GM21528 (cell line): ENCODE results near the gene ELL.

Experiments used
- ATAC-seq: cut with Tn5 transposase; IDR thresholded peaks from one replicate; pipeline ENCODE4 v1.9.1; 2021; ENCODE audit warnings: mild to moderate bottlenecking, moderate library complexity; ENCODE audit not compliant: unreplicated experiment, low FRiP score

ELL gene

DNA sequence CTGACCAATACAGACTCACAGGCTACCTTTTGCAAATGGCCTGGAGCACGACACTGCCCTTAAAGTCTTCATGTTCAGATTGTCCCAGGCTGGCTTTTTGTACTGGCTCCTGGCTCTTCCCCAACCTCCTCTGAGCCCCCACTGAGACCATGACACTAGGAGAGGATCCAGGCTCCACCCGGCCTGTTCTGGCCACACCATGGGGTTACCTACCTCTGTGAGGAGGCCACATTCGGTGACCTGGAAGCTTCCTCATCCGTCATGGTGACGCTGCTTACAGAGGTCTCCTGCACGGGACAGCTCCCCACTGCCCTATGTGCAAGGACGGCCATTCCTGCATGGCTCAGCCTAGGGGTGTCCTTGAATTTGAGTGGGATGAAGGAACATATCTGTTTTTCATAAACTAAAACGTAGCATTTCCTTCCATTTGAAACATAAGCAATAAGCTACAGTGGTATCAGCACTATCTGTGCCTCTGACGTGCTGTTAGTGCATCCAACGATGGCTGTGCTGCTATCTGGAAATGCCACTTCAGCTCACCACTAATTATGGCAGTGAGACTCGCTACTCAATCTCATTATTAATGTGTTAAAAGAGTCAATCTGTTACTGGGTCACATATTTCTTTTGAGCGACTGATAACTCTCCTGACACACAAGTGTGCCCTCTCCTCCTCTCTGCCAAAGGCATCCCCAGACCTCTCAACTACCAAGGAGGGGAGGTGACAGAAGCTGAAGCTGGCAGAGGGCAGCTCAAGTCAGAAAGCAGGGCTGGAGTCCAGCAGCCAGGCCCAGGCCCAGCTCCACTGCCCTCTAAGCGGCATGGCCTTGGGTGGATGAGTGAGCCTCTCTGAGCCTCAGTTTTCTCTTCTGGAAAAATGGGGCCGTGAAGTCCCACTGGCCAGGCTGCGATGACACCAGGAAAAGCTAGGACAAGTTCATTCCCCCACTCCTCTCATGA, 29.6 kb downstream of the ELL start:
- ATAC-seq, result no peak

GRCh38 chr19:18490728-18491127, 31.1 kb downstream of the ELL start:
- no peak for ATAC-seq

DNA sequence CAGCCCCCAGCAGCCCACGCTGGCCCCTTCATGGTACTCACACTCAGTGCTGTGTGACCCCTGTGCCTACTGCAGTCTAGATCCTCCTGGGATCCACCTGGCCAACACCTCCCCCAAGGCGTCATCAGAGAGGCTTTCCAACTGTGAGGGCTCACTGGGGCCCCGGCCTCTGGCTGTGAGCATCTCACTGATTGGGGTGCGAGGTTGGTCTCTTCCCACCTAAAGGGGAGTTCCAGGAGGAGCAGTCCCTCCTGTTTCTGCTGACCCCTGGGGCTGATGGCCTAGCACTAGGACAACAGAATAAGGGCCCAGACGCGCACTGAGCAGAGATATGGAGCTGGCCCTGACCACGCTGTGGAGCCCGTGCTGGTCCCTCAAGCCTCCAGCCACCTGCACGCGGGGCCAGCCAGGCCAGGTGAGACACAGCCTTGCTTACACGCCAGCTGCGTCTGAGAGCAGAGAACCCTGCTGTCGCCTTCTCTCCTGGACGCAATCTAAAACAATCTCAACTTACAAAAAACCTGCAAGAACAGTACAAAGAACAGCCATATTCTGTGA, 32.2 kb downstream of the ELL start:
- no peak for ATAC-seq

- ATAC-seq, result no peak
These were observed 32.8 kb downstream of the ELL start for GRCh38 chr19:18488838-18489626.

DNA sequence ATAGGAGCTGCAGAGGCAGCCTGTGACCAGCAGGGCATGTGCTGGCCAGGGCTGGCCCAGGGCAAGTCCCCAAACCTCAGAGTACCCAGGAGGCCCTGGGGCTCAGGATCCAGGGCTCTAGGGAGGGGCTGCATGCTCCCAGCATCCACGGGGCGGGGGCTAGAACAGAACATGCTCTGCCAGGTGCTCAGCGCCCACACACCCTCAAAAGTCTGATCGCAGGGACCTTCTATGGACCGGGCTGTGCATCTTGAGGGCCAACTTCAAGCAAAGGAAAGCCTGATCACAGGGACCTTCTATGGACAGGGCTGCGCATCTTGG, 33.5 kb downstream of the ELL start:
- no peak for ATAC-seq

GRCh38 chr19:18487576-18488402, 34.1 kb downstream of the ELL start:
- no peak for ATAC-seq

GRCh38 chr19:18486746-18487145, 35.1 kb downstream of the ELL start:
- ATAC-seq, result no peak

- no peak for ATAC-seq
These were observed 36.9 kb downstream of the ELL start for GRCh38 chr19:18484992-18485391.

DNA sequence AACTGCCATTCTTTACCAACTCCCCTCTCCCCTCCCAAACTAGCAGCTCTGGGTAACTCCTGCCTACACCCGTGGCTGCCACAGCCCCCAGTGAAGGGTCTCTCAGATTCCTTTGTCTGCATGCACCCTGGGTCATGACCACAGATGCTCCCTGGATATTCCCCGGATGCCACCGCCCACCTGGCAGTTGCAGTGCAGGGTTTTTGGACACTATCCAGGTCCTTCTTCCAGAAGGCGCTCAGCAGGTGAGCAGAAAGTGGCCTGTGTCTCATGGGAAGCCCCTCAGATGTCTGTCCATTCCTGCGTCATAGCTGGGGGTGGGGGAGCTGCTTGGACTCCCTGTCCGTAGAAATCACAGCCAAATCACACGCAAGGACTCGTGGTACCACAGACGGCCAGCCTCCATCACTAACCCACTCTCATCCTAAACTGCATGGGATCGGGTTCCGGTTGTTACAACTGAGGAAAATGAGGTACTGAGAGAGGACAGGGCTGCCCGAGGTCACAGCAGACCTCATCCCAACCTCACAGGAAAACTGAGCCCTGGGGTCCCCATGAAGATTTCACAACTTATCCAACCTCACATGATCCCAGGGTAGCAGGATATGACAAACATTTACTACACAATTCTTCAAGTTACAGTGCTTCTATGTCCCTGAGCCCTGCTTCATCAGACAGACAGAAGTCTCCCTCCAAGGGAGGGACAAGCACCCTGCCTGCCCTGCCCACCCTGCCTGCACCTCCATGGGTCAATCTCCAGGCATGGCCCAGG, 38.6 kb downstream of the ELL start:
- no peak for ATAC-seq

- no peak for ATAC-seq
These were observed 40.2 kb downstream of the ELL start for GRCh38 chr19:18481505-18482222.

GRCh38 chr19:18480006-18480691, 41.7 kb downstream of the ELL start:
- no peak for ATAC-seq

GRCh38 chr19:18478545-18479311, 43.1 kb downstream of the ELL start:
- no peak for ATAC-seq

DNA sequence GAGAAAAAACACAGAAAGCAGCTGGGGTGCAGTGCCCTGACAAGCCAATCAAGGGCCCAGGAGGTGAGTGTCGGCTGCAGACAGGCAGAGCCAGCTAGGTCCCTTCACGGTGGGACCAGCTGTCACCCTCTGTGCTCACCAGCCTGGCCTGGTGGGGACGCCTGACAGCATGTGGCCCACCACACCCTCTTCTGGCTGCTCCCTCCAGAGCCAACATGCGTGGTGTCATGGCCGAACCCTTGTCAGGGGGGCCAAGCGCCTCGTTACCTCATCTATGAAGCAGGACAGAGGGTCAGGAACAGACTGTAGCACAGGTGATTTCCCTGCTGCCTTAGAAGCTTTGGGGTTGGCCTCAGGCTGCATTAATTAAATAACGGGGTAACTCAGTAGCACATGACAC, 43.9 kb downstream of the ELL start:
- no peak for ATAC-seq

GRCh38 chr19:18477042-18477779, 44.7 kb downstream of the ELL start:
- no peak for ATAC-seq

DNA sequence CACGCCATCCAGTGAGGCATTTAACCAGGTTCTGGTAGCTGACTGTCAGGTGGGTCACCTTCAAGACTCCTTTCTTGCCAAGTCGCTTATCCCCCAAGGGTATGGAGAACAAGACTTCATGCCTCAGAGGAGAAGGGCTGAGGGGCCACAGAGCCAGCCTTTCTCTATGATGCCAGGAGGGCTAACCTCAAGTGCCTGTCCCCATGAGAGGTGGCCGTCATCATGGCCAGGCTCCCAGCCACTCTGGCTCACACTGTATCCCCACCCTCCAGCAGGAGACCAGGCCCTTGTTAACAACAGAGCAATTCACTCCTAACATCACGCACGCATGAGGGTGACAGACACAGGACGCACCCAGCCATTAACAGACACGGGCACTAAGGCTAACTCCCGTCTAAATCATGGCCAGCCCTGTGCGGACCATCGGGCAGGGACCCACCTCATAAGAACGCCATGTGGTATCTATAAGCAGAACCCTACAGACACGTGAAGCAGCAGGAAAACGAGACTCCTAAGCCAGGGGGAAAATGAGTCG, 45.3 kb downstream of the ELL start:
- no peak for ATAC-seq

- no peak for ATAC-seq
These were observed 46.0 kb downstream of the ELL start for GRCh38 chr19:18475762-18476331.
